IPS-15b (cell line): Measurements from ENCODE around the gene TROAP.
A peak's percentile ranks its signal among the peaks of the same experiment; 100 is the strongest.

ENCODE experiments used
- H3K27me3 ChIP-seq: one replicate; pipeline ENCODE4 v1.6.1; 2013; ENCODE audit warnings: low read length; ENCODE audit not compliant: control insufficient read depth, insufficient read depth
- H3K36me3 ChIP-seq: one replicate; pipeline ENCODE4 v1.6.1; 2013; ENCODE audit warnings: low read length; ENCODE audit not compliant: control insufficient read depth, insufficient read depth
- H3K4me1 ChIP-seq: one replicate; pipeline ENCODE4 v1.6.1; 2013; ENCODE audit warnings: mild to moderate bottlenecking, low read length; ENCODE audit not compliant: control insufficient read depth, insufficient read depth
- H3K4me3 ChIP-seq: one replicate; pipeline ENCODE4 v1.5.1; 2013; ENCODE audit warnings: low read depth, low read length
- H3K9ac ChIP-seq: one replicate; pipeline ENCODE4 v1.6.1; 2013; ENCODE audit warnings: low read depth, mild to moderate bottlenecking, low read length
- H3K9me3 ChIP-seq: one replicate; pipeline ENCODE4 v1.6.1; 2013; ENCODE audit warnings: mild to moderate bottlenecking, low read length; ENCODE audit not compliant: control insufficient read depth, insufficient read depth

TROAP gene

GRCh38 chr12:49283541-49284429, 39.3 kb upstream of the TROAP start:
- peaks cover 10% of the 10 kb centered on the region for H3K4me1 ChIP-seq
- H3K4me3 ChIP-seq, result no peak overlapping the region
- H3K9me3 ChIP-seq, result no peaks in the 10 kb centered on the region
- H3K27me3 ChIP-seq, result peaks cover 17% of the 10 kb centered on the region
- no peaks in the 10 kb centered on the region for H3K36me3 ChIP-seq
- no peak overlapping the region for H3K9ac ChIP-seq

GRCh38 chr12:49284672-49285071, 38.4 kb upstream of the TROAP start:
- H3K4me3 ChIP-seq, result no peak overlapping the region
- H3K9me3 ChIP-seq, result no peaks in the 10 kb centered on the region
- H3K4me1 ChIP-seq, result peaks cover 10% of the 10 kb centered on the region
- H3K36me3 ChIP-seq, result no peaks in the 10 kb centered on the region
- H3K9ac ChIP-seq, result no peak overlapping the region
- H3K27me3 ChIP-seq, result peaks cover 22% of the 10 kb centered on the region

GRCh38 chr12:49287876-49288275, 35.2 kb upstream of the TROAP start:
- Histone ChIP-seq H3K36me3 (no peaks in the 10 kb centered on the region), H3K4me3 (no peak overlapping the region), H3K9me3 (no peaks in the 10 kb centered on the region), H3K27me3 (peaks cover 42% of the 10 kb centered on the region), H3K9ac (no peak overlapping the region), H3K4me1 (peaks cover 3% of the 10 kb centered on the region)

GRCh38 chr12:49288412-49288853, 34.6 kb upstream of the TROAP start:
- H3K27me3 ChIP-seq, result peaks cover 48% of the 10 kb centered on the region
- H3K4me1 ChIP-seq, result peaks cover 7% of the 10 kb centered on the region
- no peaks in the 10 kb centered on the region for H3K36me3 ChIP-seq
- H3K9ac ChIP-seq, result no peak overlapping the region
- H3K9me3 ChIP-seq, result no peaks in the 10 kb centered on the region
- no peak overlapping the region for H3K4me3 ChIP-seq

GRCh38 chr12:49288922-49289555, 34.0 kb upstream of the TROAP start:
- H3K27me3 ChIP-seq, result peaks cover 54% of the 10 kb centered on the region
- peaks cover 9% of the 10 kb centered on the region for H3K4me1 ChIP-seq
- H3K9me3 ChIP-seq, result no peaks in the 10 kb centered on the region
- H3K4me3 ChIP-seq, result no peak overlapping the region
- no peaks in the 10 kb centered on the region for H3K36me3 ChIP-seq
- no peak overlapping the region for H3K9ac ChIP-seq

GRCh38 chr12:49292729-49293055, 30.4 kb upstream of the TROAP start:
- Histone ChIP-seq H3K36me3 (no peaks in the 10 kb centered on the region), H3K4me3 (peak overlapping the region; percentile 39), H3K4me1 (peaks cover 12% of the 10 kb centered on the region), H3K9ac (no peak overlapping the region), H3K27me3 (peaks cover 82% of the 10 kb centered on the region), H3K9me3 (no peaks in the 10 kb centered on the region)

- H3K4me1 ChIP-seq, result peaks cover 12% of the 10 kb centered on the region
- H3K9me3 ChIP-seq, result no peaks in the 10 kb centered on the region
- peaks cover 82% of the 10 kb centered on the region for H3K27me3 ChIP-seq
- peak overlapping the region; percentile 39 for H3K4me3 ChIP-seq
- no peak overlapping the region for H3K9ac ChIP-seq
- no peaks in the 10 kb centered on the region for H3K36me3 ChIP-seq
These were observed 29.7 kb upstream of the TROAP start for GRCh38 chr12:49293056-49293956.

GRCh38 chr12:49294086-49294803, 28.8 kb upstream of the TROAP start:
- H3K27me3 ChIP-seq, result peaks cover 80% of the 10 kb centered on the region
- no peak overlapping the region for H3K9ac ChIP-seq
- H3K4me3 ChIP-seq, result peak overlapping the region; percentile 59
- H3K36me3 ChIP-seq, result no peaks in the 10 kb centered on the region
- peaks cover 12% of the 10 kb centered on the region for H3K4me1 ChIP-seq
- no peaks in the 10 kb centered on the region for H3K9me3 ChIP-seq

- H3K9me3 ChIP-seq, result no peaks in the 10 kb centered on the region
- H3K4me3 ChIP-seq, result peak overlapping the region; percentile 59
- H3K9ac ChIP-seq, result no peak overlapping the region
- peaks cover 80% of the 10 kb centered on the region for H3K27me3 ChIP-seq
- no peaks in the 10 kb centered on the region for H3K36me3 ChIP-seq
- peaks cover 12% of the 10 kb centered on the region for H3K4me1 ChIP-seq
These were observed 28.3 kb upstream of the TROAP start for GRCh38 chr12:49294804-49295081.

GRCh38 chr12:49295082-49295936, 27.7 kb upstream of the TROAP start, which contains the start of gene PRPH:
PRPH (plus strand) TSS chr12:49295147; CDS start chr12:49295201, 54 bp downstream.
- Histone ChIP-seq H3K27me3 (peaks cover 79% of the 10 kb centered on the region), H3K4me3 (peak within 1 kb of the TSS; percentile 59)

More at GRCh38 chr12:49295082-49295936, 27.7 kb upstream of the TROAP start, which contains the start of gene PRPH:
- Histone ChIP-seq H3K9ac (peak within 1 kb of the TSS; percentile 12), H3K9me3 (no peaks in the 10 kb centered on the region), H3K4me1 (peaks cover 12% of the 10 kb centered on the region), H3K36me3 (no peaks in the 10 kb centered on the region)
